HCT116 (cell line): ENCODE results near the gene OBSCN. TPM values are rescaled to one million over a fixed set of nuclear protein-coding genes. Genes with fewer than 3 reads are reported as not detected.

ENCODE experiments used
- ATAC-seq: fragments of 200-7000 bp; cut with Tn5 transposase; 2 replicates; pipeline ENCODE4 v1.9.1; 2020; ENCODE audit warnings: mild to moderate bottlenecking, moderate library complexity
- BruUV-seq: library from RNA; stranded (reverse); fragments of 400-500 nt; replicated peaks from 2 replicates; lab custom pipeline; 2021; lab: Mats Ljungman, UMichigan
- CTCF ChIA-PET: fragments of 300-600 bp; sonication (Branson Sonifier 250); formaldehyde crosslinking; loops from one replicate; lab custom pipeline; 2021; ENCODE audit warnings: antibody characterized with exemption; lab: Charles Lee
- POLR2A ChIA-PET: fragments of 300-600, 350-600 bp; sonication (Branson Sonifier 250); formaldehyde crosslinking; loops from one replicate; lab custom pipeline; 2021; ENCODE audit warnings: antibody characterized with exemption; lab: Charles Lee
- RAD21 ChIA-PET, 2 experiments: fragments of 300-600 bp; sonication (Branson Sonifier 250); formaldehyde crosslinking; loops; one replicate each; lab custom pipeline; 2023; ENCODE audit warnings: low total read pairs in 2 of 2; ENCODE audit not compliant: uncharacterized antibody in 2 of 2, unreplicated experiment in 2 of 2, low non-redundant PET in 1 of 2; lab: Charles Lee
- DNase-seq: peaks from one replicate; pipeline ENCODE4 v3.0.0-alpha.2; 2010; ENCODE audit warnings: low read depth, low spot score
- H2AFZ ChIP-seq: fragments of 200-600 bp; shearing (Covaris generic), sonication (generic); 2 replicates; pipeline ENCODE4 v1.6.1; 2017; ENCODE audit warnings: low read depth, mixed run types, mixed read lengths, antibody characterized with exemption, low read length; ENCODE audit not compliant: poor library complexity, severe bottlenecking
- H3K27ac ChIP-seq: 2 replicates; pipeline ENCODE4 v1.5.1; 2012; ENCODE audit warnings: low read depth, low read length
- H3K27me3 ChIP-seq: fragments of 200-600 bp; sonication (generic); 2 replicates; pipeline ENCODE4 v1.6.1; 2016; ENCODE audit warnings: mixed run types, low read length, mixed read lengths; ENCODE audit not compliant: insufficient read depth
- H3K36me3 ChIP-seq, 2 experiments: fragments of 200-500 bp in 1 of 2; fragments of 200-600 bp in 1 of 2; sonication (Bioruptor generic) in 1 of 2; sonication (generic) in 1 of 2; 2 replicates each; pipeline versions ENCODE4 v1.5.1 to v1.6.1; 2014 to 2016; ENCODE audit warnings: low read length in 2 of 2, inconsistent platforms in 1 of 2, mixed read lengths in 1 of 2, mixed run types in 1 of 2; ENCODE audit not compliant: insufficient read depth in 2 of 2, control insufficient read depth in 1 of 2
- H3K4me1 ChIP-seq, 2 experiments: fragments of 200-600 bp in 1 of 2; sonication (generic) in 1 of 2; 2 replicates each; pipeline versions ENCODE4 v1.5.1 to v1.6.1; 2012 to 2017; ENCODE audit warnings: low read length in 2 of 2, inconsistent platforms in 1 of 2, mild to moderate bottlenecking in 1 of 2, mixed read lengths in 1 of 2, mixed run types in 1 of 2, moderate library complexity in 1 of 2; ENCODE audit not compliant: insufficient read depth in 2 of 2, control insufficient read depth in 1 of 2
- H3K4me2 ChIP-seq: fragments of 200-600 bp; sonication (generic); 2 replicates; pipeline ENCODE4 v1.6.1; 2017; ENCODE audit warnings: mixed run types, low read length, mixed read lengths
- H3K4me3 ChIP-seq, 2 experiments: fragments of 200-600 bp in 1 of 2; sonication (generic) in 1 of 2; replicated peaks in 1 of 2; 2 replicates each; pipeline ENCODE4 v1.5.1; 2011 to 2016; ENCODE audit warnings: low read length in 2 of 2, control low read depth in 1 of 2, low read depth in 1 of 2, mild to moderate bottlenecking in 1 of 2, mixed read lengths in 1 of 2, mixed run types in 1 of 2
- H3K79me2 ChIP-seq: fragments of 200-600 bp; sonication (generic); 2 replicates; pipeline ENCODE4 v1.6.1; 2017; ENCODE audit warnings: mild to moderate bottlenecking, mixed run types, low read length, moderate library complexity, mixed read lengths; ENCODE audit not compliant: insufficient read depth
- H3K9ac ChIP-seq: fragments of 200-600 bp; sonication (generic); 2 replicates; pipeline ENCODE4 v1.6.1; 2016; ENCODE audit warnings: low read length, mixed read lengths
- H3K9me2 ChIP-seq: fragments of 200-600 bp; sonication (generic), shearing (Covaris generic); 2 replicates; pipeline ENCODE4 v1.6.1; 2017; ENCODE audit warnings: mixed run types, mild to moderate bottlenecking, moderate library complexity; ENCODE audit not compliant: insufficient read depth
- H3K9me3 ChIP-seq, 2 experiments: fragments of 200-500 bp in 1 of 2; fragments of 200-600 bp in 1 of 2; sonication (Bioruptor generic) in 1 of 2; sonication (generic) in 1 of 2; 2 replicates each; pipeline ENCODE4 v1.6.1; 2014 to 2017; ENCODE audit warnings: low read length in 2 of 2, mixed read lengths in 2 of 2, inconsistent platforms in 1 of 2, low read depth in 1 of 2, mild to moderate bottlenecking in 1 of 2, mixed run types in 1 of 2, moderate library complexity in 1 of 2; ENCODE audit not compliant: control insufficient read depth in 1 of 2, insufficient read depth in 1 of 2
- H4K20me1 ChIP-seq: fragments of 200-600 bp; sonication (generic), shearing (Covaris generic); 2 replicates; pipeline ENCODE4 v1.6.1; 2017; ENCODE audit warnings: mixed run types, mild to moderate bottlenecking, moderate library complexity; ENCODE audit not compliant: insufficient read depth
- CEBPB ChIP-seq: IDR thresholded peaks from 2 replicates; pipeline ENCODE4 v1.6.1; 2012; ENCODE audit warnings: low read depth
- EGR1 ChIP-seq: IDR thresholded peaks from 2 replicates; pipeline ENCODE4 v1.6.1; 2012; ENCODE audit warnings: low read depth
- EZH2 ChIP-seq: fragments of 200-600 bp; sonication (generic); IDR thresholded peaks from 2 replicates; pipeline ENCODE4 v1.6.1; 2017; ENCODE audit warnings: antibody characterized with exemption, mixed run types
- FOSL1 ChIP-seq: IDR thresholded peaks from 2 replicates; pipeline ENCODE4 v1.6.1; 2012; ENCODE audit warnings: low read depth
- SRF ChIP-seq: IDR thresholded peaks from 2 replicates; pipeline ENCODE4 v1.6.1; 2012; ENCODE audit warnings: low read depth
- TCF7L2 ChIP-seq: IDR thresholded peaks from 2 replicates; pipeline ENCODE4 v1.7.0; 2011; ENCODE audit warnings: borderline replicate concordance, inconsistent platforms; ENCODE audit not compliant: insufficient read depth, insufficient read length; ENCODE audit errors: extremely low read depth
- ZBTB33 ChIP-seq: IDR thresholded peaks from 2 replicates; pipeline ENCODE4 v1.6.1; 2011; ENCODE audit warnings: mild to moderate bottlenecking, low read length, moderate library complexity; ENCODE audit not compliant: insufficient replicate concordance; ENCODE audit errors: extremely low read depth
- ZFX ChIP-seq: fragments of 450-650 bp; IDR thresholded peaks from 2 replicates; pipeline ENCODE4 v1.6.1; 2017
- ZNF274 ChIP-seq: fragments of 200-500 bp; sonication (Bioruptor generic); IDR thresholded peaks from 2 replicates; pipeline ENCODE4 v1.6.1; 2014; ENCODE audit warnings: mild to moderate bottlenecking, low read depth, low read length, inconsistent platforms
- intact Hi-C: fragments of 100-400 bp; cut with micrococcal nuclease; formaldehyde crosslinking; loops from 2 replicates; pipeline ENCODE4 v1.10.0; 2022
- total RNA-seq: library from RNA; stranded (reverse); gene quantifications from one replicate; pipeline ENCODE4 v1.2.1, GENCODE V29; 2021; ENCODE audit not compliant: unreplicated experiment

Gene OBSCN
- total RNA-seq, 1 experiment from 2014 or later: 16.6 TPM

DNA sequence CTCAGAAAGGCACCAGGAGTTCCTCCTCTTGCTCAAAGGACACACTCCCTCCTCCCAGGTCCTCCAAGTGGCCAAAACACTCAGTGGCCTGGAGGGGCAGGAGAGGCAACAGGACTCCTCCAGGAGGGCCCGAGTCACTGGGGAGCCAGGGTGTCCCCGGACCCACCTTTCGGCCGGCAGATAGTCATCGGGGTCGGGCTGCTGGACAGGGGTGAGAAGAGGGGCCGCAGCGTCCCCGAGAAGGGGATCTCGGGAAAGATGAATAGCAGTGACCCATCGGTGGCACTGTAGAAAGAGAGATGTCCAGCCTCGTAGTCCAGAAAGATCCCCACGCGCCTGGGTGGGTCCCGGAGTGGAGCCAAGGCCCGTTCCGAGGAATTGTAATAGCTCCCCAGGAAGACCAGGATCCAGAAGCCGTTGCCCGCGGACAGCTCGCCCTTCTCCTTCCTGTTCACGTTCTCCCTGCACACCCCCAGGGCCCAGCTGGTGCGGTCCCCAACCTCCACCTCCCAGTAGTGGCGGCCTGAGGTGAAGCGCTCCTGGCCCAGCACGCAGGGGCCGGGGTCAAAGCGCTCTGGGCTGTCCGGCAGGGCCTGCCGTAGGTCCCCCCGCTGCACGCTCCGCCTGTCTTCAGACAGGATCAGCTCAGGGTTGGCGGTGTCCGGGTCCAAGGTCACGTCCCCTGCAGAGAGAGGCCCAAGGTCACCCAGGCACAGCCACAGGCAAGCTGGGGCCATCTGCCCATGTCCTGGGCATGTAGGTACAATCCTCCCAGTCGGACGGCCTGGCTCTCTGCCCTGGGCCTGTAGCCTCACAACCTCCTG, 186.9 kb downstream of the OBSCN start:
- CTCF ChIA-PET: interaction anchor here (1.7 kb wide), 1 partner anchor 395 kb away, joined by 5 read pairs; no protein-coding TSS in a partner anchor
- POLR2A ChIA-PET: interaction anchor here (0.7 kb wide), 1 partner anchor 103 kb away, joined by 3 read pairs; no protein-coding TSS in a partner anchor
- H3K27me3 ChIP-seq: no peaks in the 10 kb centered on the region
- intact Hi-C loops: loop anchor here (5.0 kb wide), 1 partner anchor 397 kb away; no protein-coding TSS in a partner anchor
- H3K27ac ChIP-seq: peak overlapping the region; percentile 42; the same call in 1 of the 2 replicates
- H3K4me3 ChIP-seq: no peak overlapping the region
- no peak overlapping the region for H3K9ac ChIP-seq
- H3K9me3 ChIP-seq: no peaks in the 10 kb centered on the region
- H3K79me2 ChIP-seq: peaks cover 4% of the 10 kb centered on the region; the same call in 1 of the 2 replicates
- ATAC-seq (no peak), DNase-seq (no peak)
- no peak overlapping the region for H2AFZ ChIP-seq
- H3K36me3 ChIP-seq: peaks cover 12 to 28% of the 10 kb centered on the region in 2 experiments; a peak in 3 of 4 replicates
- H3K9me2 ChIP-seq: no peaks in the 10 kb centered on the region
- peaks cover 25 to 33% of the 10 kb centered on the region in 2 experiments for H3K4me1 ChIP-seq
- TF ChIP-seq CEBPB: no peak
- BruUV-seq: no TSS peak
- H3K4me2 ChIP-seq: no peak overlapping the region
- no peaks in the 10 kb centered on the region for H4K20me1 ChIP-seq
- RAD21 ChIA-PET: no interaction called here

GRCh38 chr1:228396770-228397662, 189.2 kb downstream of the OBSCN start:
- no peak overlapping the region for H2AFZ ChIP-seq
- BruUV-seq: no TSS peak
- DNase-seq: no peak
- peaks cover 19 to 25% of the 10 kb centered on the region in 2 experiments for H3K4me1 ChIP-seq
- no peaks in the 10 kb centered on the region for H3K27me3 ChIP-seq
- POLR2A ChIA-PET: no interaction called here
- intact Hi-C loops: no loop called here
- no peak for ATAC-seq
- CTCF ChIA-PET: no interaction called here
- H4K20me1 ChIP-seq: no peaks in the 10 kb centered on the region
- H3K9me3 ChIP-seq: no peaks in the 10 kb centered on the region
- peaks cover 26% of the 10 kb centered on the region for H3K79me2 ChIP-seq
- H3K4me3 ChIP-seq: no peak overlapping the region
- H3K4me2 ChIP-seq: no peak overlapping the region
- no peaks in the 10 kb centered on the region for H3K9me2 ChIP-seq
- no peak overlapping the region for H3K27ac ChIP-seq
- H3K9ac ChIP-seq: no peak overlapping the region
- no peak for TF ChIP-seq EGR1
- no peak for TF ChIP-seq TCF7L2
- TF ChIP-seq EZH2: no peak
- no peak for TF ChIP-seq ZBTB33
- no peak for TF ChIP-seq ZFX
- no peak for TF ChIP-seq SRF
- no peak for TF ChIP-seq ZNF274
- TF ChIP-seq FOSL1: no peak
- H3K36me3 ChIP-seq: peaks cover 20 to 33% of the 10 kb centered on the region in 2 experiments; a peak in 3 of 4 replicates
- RAD21 ChIA-PET: no interaction called here
